ENCODE measurements around the gene SBF1. TPM values are rescaled to one million over a fixed set of nuclear protein-coding genes. Genes with fewer than 3 reads are reported as not detected.

Gene SBF1
- total RNA-seq: 100 to 1,000 TPM in 2 of 4 donors, 10 to 100 TPM in 2; 59.9 to 241 (median 108) TPM

DNA sequence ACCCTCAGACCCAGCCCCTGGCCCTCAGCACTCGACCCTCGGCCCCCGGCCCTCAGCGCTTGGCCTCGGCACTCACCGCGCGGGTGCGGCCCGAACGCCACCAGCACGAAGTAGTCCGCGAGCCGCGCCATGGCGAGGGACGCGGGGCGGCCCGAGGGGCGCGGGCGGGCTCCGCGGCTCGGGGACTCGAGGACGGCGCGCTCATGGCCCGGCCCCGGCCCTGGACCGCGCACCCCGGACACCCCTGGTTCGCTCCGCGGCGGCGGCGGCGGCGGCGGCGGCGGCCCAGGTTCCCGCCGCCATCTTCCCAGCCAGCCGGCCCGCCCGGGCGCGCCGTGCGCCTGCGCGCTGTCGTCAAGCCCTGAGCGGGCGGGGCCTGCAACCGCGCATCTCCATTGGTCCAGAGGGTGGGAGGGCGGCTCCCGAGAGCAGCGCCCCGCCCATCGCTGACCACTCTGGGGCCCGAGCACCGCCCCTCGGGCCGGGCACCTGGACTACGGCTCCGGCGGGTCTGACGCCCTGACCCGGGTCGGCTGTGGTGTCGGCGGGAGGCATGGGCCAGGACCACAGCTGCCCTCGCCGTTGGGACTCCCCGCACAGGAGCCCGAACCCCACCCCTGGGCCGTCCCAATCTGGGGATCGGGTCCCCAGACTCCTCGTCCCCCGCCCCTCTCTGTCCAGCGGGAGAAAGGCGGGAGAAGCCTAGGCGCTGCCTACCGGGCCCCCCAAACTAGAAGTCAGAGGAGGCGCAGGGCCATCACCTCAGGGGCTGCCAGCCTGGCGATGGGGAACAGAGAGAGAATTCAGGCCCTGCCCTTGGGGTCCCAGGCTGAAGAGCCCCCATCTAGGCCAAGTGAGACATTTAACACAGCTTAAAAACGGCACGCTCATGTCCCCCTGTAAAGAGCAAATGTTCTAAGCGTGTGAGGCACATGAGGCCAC is at the start of gene SBF1:
TSS of gene SBF1 (minus strand) at position 326 of the 942 bp plus-strand sequence. CDS start at position 131, 195 bp downstream.
- Histone ChIP-seq H3K27ac (peak within 1 kb of the TSS; percentile 88 to 92 (median 91)), H3K27me3 (peaks cover 12% of the 10 kb centered on the region), H3K9me3 (no peaks in the 10 kb centered on the region), H3K36me3 (no peaks in the 10 kb centered on the region), H3K4me1 (peaks cover 45 to 49% (median 46%) of the 10 kb centered on the region in 4 donors), H3K4me3 (peak within 1 kb of the TSS; percentile 67 to 92 (median 85))
- intact Hi-C loops (cut with DNase I; ENCODE audit: low total_unique reads) (loop anchor here (10.0 kb wide), 1 partner anchor 220 kb away; the partner anchor contains the start of gene HDAC10), in situ Hi-C loops (cut with MboI; ENCODE audit: low pct_ligation_motif_present in 1 of 4, low pct_unique_long_range_greater_than_20kb in 1 of 4, low sequenced_read_pairs in 3 of 4) (no loop called here)
- peak; percentile 50 for TF ChIP-seq POLR2A (IDR thresholded peaks at IDR 0.05)
- peak; percentile 72 to 79 (median 72) for TF ChIP-seq POLR2AphosphoS5 (IDR thresholded peaks at IDR 0.05)
- no peak for TF ChIP-seq EP300 (IDR thresholded peaks at IDR 0.05; ENCODE audit: low read depth)
- TF ChIP-seq, protein P1, sequence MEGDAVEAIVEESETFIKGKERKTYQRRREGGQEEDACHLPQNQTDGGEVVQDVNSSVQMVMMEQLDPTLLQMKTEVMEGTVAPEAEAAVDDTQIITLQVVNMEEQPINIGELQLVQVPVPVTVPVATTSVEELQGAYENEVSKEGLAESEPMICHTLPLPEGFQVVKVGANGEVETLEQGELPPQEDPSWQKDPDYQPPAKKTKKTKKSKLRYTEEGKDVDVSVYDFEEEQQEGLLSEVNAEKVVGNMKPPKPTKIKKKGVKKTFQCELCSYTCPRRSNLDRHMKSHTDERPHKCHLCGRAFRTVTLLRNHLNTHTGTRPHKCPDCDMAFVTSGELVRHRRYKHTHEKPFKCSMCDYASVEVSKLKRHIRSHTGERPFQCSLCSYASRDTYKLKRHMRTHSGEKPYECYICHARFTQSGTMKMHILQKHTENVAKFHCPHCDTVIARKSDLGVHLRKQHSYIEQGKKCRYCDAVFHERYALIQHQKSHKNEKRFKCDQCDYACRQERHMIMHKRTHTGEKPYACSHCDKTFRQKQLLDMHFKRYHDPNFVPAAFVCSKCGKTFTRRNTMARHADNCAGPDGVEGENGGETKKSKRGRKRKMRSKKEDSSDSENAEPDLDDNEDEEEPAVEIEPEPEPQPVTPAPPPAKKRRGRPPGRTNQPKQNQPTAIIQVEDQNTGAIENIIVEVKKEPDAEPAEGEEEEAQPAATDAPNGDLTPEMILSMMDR (IDR thresholded peaks at IDR 0.05): no peak
- DNase-seq: peak; percentile 94
- 2% methylated on average over 48 of the region's 97 CpGs; no CpG with 5 or more reads in 1 of the 2 donors for WGBS, 2 donors (ENCODE audit: low coverage in 1 of 2)

- peak; percentile 43 for DNase-seq
- WGBS, 2 donors (ENCODE audit: low coverage in 1 of 2): 63% methylated on average over 21 of the region's 25 CpGs; no CpG with 5 or more reads in 1 of the 2 donors
- in situ Hi-C loops (cut with MboI; ENCODE audit: low pct_ligation_motif_present in 1 of 4, low pct_unique_long_range_greater_than_20kb in 1 of 4, low sequenced_read_pairs in 3 of 4): no loop called here
Measured at GRCh38 chr22:50523806-50524675, 49.2 kb upstream of the SBF1 start.

GRCh38 chr22:50523458-50523805 is 48.6 kb upstream of the SBF1 start:
- TF ChIP-seq EP300 (IDR thresholded peaks at IDR 0.05; ENCODE audit: low read depth) (no peak), POLR2A (IDR thresholded peaks at IDR 0.05) (no peak), POLR2AphosphoS5 (IDR thresholded peaks at IDR 0.05) (no peak)
- TF ChIP-seq, protein P1 (IDR thresholded peaks at IDR 0.05): no peak
- H3K4me3 ChIP-seq: no peak overlapping the region
- no peaks in the 10 kb centered on the region for H3K9me3 ChIP-seq
- peaks cover 14 to 39% (median 32%) of the 10 kb centered on the region in 4 donors for H3K4me1 ChIP-seq
- peaks cover 0 to 15% (median 7%) of the 10 kb centered on the region in 4 donors for H3K36me3 ChIP-seq
- no peaks in the 10 kb centered on the region for H3K27me3 ChIP-seq
- in situ Hi-C loops (cut with MboI; ENCODE audit: low pct_ligation_motif_present in 1 of 4, low pct_unique_long_range_greater_than_20kb in 1 of 4, low sequenced_read_pairs in 3 of 4) (no loop called here), intact Hi-C loops (cut with DNase I; ENCODE audit: low total_unique reads) (no loop called here)
- WGBS, 2 donors (ENCODE audit: low coverage in 1 of 2): 86% methylated on average over 16 of the region's 16 CpGs; no CpG with 5 or more reads in 1 of the 2 donors
- DNase-seq: no peak
- H3K27ac ChIP-seq: peak overlapping the region in 2 of 4 donors; percentile 95 to 99

More at GRCh38 chr22:50523806-50524675, 49.2 kb upstream of the SBF1 start:
- peaks cover 0 to 15% (median 4%) of the 10 kb centered on the region in 4 donors for H3K36me3 ChIP-seq
- H3K9me3 ChIP-seq: no peaks in the 10 kb centered on the region
- H3K27ac ChIP-seq: peak overlapping the region; percentile 95 to 99 (median 98)
- peaks cover 14 to 42% (median 33%) of the 10 kb centered on the region in 4 donors for H3K4me1 ChIP-seq
- intact Hi-C loops (cut with DNase I; ENCODE audit: low total_unique reads): no loop called here
- no peaks in the 10 kb centered on the region for H3K27me3 ChIP-seq
- TF ChIP-seq EP300 (IDR thresholded peaks at IDR 0.05; ENCODE audit: low read depth) (no peak), POLR2AphosphoS5 (IDR thresholded peaks at IDR 0.05) (no peak)
- TF ChIP-seq, protein P1 (IDR thresholded peaks at IDR 0.05): no peak
- H3K4me3 ChIP-seq: peak overlapping the region in 3 of 4 donors; percentile 70 to 86 (median 77)

Data from transverse colon (tissue), 4 donors.